Mesenchymal stem cell (in vitro differentiated cells and primary cell): ENCODE data around the gene UBLCP1.

Experiments
- DNase-seq: peaks from one replicate; pipeline ENCODE4 v3.0.0-alpha.2; 2013
- H2AFZ ChIP-seq: one replicate; pipeline ENCODE4 v1.6.1; 2013; ENCODE audit warnings: low read depth, mild to moderate bottlenecking, control low read depth, inconsistent platforms, low read length, moderate library complexity
- H2AK5ac ChIP-seq: 2 replicates; pipeline ENCODE4 v1.6.1; 2013; ENCODE audit warnings: low read length, moderate library complexity, mild to moderate bottlenecking, inconsistent platforms; ENCODE audit not compliant: severe bottlenecking
- H2BK120ac ChIP-seq: one replicate; pipeline ENCODE4 v1.6.1; 2013; ENCODE audit warnings: low read depth, mild to moderate bottlenecking, inconsistent platforms, low read length, moderate library complexity
- H2BK12ac ChIP-seq, 2 experiments: one replicate each; pipeline ENCODE4 v1.6.1; 2013; ENCODE audit warnings: inconsistent platforms in 2 of 2, low read length in 2 of 2, mild to moderate bottlenecking in 2 of 2, moderate library complexity in 2 of 2, control low read depth in 1 of 2
- H2BK15ac ChIP-seq: one replicate; pipeline ENCODE4 v1.6.1; 2013; ENCODE audit warnings: mild to moderate bottlenecking, low read depth, inconsistent platforms; ENCODE audit not compliant: poor library complexity, severe bottlenecking
- H2BK5ac ChIP-seq: 2 replicates; pipeline ENCODE4 v1.6.1; 2013; ENCODE audit warnings: low read depth, mild to moderate bottlenecking, low read length, control low read depth, inconsistent platforms; ENCODE audit not compliant: poor library complexity, severe bottlenecking
- H3K14ac ChIP-seq, 2 experiments: one replicate each; pipeline ENCODE4 v1.6.1; 2013; ENCODE audit warnings: inconsistent platforms in 2 of 2, low read length in 2 of 2, control low read depth in 1 of 2, mild to moderate bottlenecking in 1 of 2, moderate library complexity in 1 of 2
- H3K18ac ChIP-seq, 2 experiments: one replicate each; pipeline ENCODE4 v1.6.1; 2013; ENCODE audit warnings: inconsistent platforms in 2 of 2, low read length in 2 of 2, control low read depth in 1 of 2, low read depth in 1 of 2, mild to moderate bottlenecking in 1 of 2
- H3K23ac ChIP-seq, 2 experiments: one replicate each; pipeline ENCODE4 v1.6.1; 2013; ENCODE audit warnings: inconsistent platforms in 2 of 2, low read length in 2 of 2, mild to moderate bottlenecking in 2 of 2, moderate library complexity in 2 of 2, control low read depth in 1 of 2
- H3K27ac ChIP-seq: 2 replicates; pipeline ENCODE4 v1.5.1; 2013; ENCODE audit warnings: mild to moderate bottlenecking, moderate library complexity, low read length, control low read depth, inconsistent platforms; ENCODE audit not compliant: poor library complexity, severe bottlenecking
- H3K27me3 ChIP-seq, 2 experiments: 2 replicates each; pipeline versions ENCODE4 v1.6.1 to v1.7.0; 2013; ENCODE audit warnings: low read length in 2 of 2, mild to moderate bottlenecking in 2 of 2, moderate library complexity in 2 of 2, control low read depth in 1 of 2, inconsistent platforms in 1 of 2; ENCODE audit not compliant: control insufficient read depth in 1 of 2, insufficient read depth in 1 of 2
- H3K36me3 ChIP-seq, 2 experiments: 2 replicates each; pipeline versions ENCODE4 v1.6.1 to v1.7.0; 2013; ENCODE audit warnings: low read length in 2 of 2, control low read depth in 1 of 2, inconsistent platforms in 1 of 2, low read depth in 1 of 2, mild to moderate bottlenecking in 1 of 2; ENCODE audit not compliant: insufficient read depth in 2 of 2, control insufficient read depth in 1 of 2
- H3K4ac ChIP-seq, 2 experiments: one replicate each; pipeline ENCODE4 v1.6.1; 2013; ENCODE audit warnings: inconsistent platforms in 2 of 2, low read length in 2 of 2, mild to moderate bottlenecking in 2 of 2, moderate library complexity in 2 of 2, control low read depth in 1 of 2, low read depth in 1 of 2
- H3K4me1 ChIP-seq: 2 replicates; pipeline ENCODE4 v1.6.1; 2013; ENCODE audit warnings: low read depth, low read length, control low read depth; ENCODE audit not compliant: control insufficient read depth, insufficient read depth
- H3K4me2 ChIP-seq: 2 replicates; pipeline ENCODE4 v1.6.1; 2013; ENCODE audit warnings: low read length, mild to moderate bottlenecking, inconsistent platforms; ENCODE audit not compliant: poor library complexity, severe bottlenecking
- H3K4me3 ChIP-seq, 2 experiments: 2 replicates each; pipeline versions ENCODE4 v1.5.1 to v1.7.0; 2013; ENCODE audit warnings: low read length in 2 of 2, mild to moderate bottlenecking in 2 of 2, control low read depth in 1 of 2, low read depth in 1 of 2; ENCODE audit not compliant: insufficient read depth in 1 of 2
- H3K79me1 ChIP-seq: replicated peaks from 2 replicates; pipeline ENCODE4 v1.6.1; 2013; ENCODE audit warnings: mild to moderate bottlenecking, control low read depth, low read length, inconsistent platforms; ENCODE audit not compliant: poor library complexity, severe bottlenecking
- H3K9ac ChIP-seq: 2 replicates; pipeline ENCODE4 v1.7.0; 2013; ENCODE audit warnings: mild to moderate bottlenecking, low read length, moderate library complexity
- H3K9me3 ChIP-seq: 2 replicates; pipeline ENCODE4 v1.7.0; 2013; ENCODE audit warnings: mild to moderate bottlenecking, low read length; ENCODE audit not compliant: control insufficient read depth
- H4K8ac ChIP-seq: one replicate; pipeline ENCODE4 v1.6.1; 2013; ENCODE audit warnings: inconsistent platforms, mild to moderate bottlenecking, low read length, moderate library complexity
- H4K91ac ChIP-seq: one replicate; pipeline ENCODE4 v1.6.1; 2013; ENCODE audit warnings: mild to moderate bottlenecking, low read length, inconsistent platforms
- WGBS: methylation state at CpG from one replicate; pipeline ENCODE4 v1.1.7; 2013; ENCODE audit warnings: mixed read lengths; 5-methylcytosine and 5-hydroxymethylcytosine counted together

UBLCP1 gene

DNA sequence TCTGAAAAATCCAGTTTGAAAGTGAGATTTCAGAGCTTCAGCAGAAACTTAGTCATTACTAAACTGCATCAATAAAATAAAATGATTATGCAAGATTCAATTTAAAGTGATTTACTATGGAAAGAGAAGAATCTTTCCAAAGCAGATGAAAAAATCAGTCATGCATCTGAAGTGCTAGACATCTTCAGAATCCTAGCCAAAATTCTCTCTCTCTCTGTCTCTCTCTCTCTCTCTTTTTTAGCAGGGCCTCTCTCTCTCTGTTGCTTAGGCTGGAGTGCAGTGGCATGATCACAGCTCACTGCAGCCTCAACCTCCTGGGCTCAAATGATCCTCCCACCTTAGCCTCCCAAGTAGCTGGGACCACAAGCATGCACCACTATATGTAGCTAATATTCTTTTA lies 18.2 kb upstream of the UBLCP1 start:
- Histone ChIP-seq H3K27ac (no peak overlapping the region), H2AK5ac (no peak overlapping the region), H3K4ac (no peak overlapping the region), H3K14ac (no peak overlapping the region), H2AFZ (no peak overlapping the region), H3K9me3 (no peaks in the 10 kb centered on the region), H2BK15ac (no peak overlapping the region), H3K36me3 (no peaks in the 10 kb centered on the region), H3K23ac (no peak overlapping the region), H2BK5ac (no peak overlapping the region), H3K79me1 (no peaks in the 10 kb centered on the region), H3K27me3 (peaks cover 3 to 4% of the 10 kb centered on the region in 2 experiments), H3K18ac (no peak overlapping the region), H4K91ac (no peak overlapping the region), H3K4me3 (no peak overlapping the region), H3K9ac (no peak overlapping the region), H3K4me2 (no peak overlapping the region), H4K8ac (no peak overlapping the region), H3K4me1 (no peaks in the 10 kb centered on the region), H2BK120ac (no peak overlapping the region), H2BK12ac (no peak overlapping the region)
- DNase-seq: no peak

DNA sequence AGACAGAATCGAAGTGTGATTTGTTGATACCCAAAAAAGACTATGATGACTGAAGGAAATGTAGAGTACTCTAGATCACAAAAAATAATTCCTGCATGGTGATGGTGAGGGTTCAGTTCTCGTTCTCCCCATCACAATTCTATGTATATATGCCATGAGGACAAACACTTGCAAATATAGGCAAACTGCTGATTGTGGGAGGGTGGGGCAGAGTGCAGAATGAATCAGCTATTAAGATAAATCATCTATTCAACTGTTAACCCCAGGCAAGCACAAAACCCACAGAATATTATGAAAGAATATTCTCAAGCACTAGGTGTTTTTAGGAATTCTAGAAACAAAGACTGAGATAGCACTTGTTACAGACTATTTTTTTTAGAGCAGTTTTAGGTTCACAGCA lies 13.9 kb upstream of the UBLCP1 start:
- Histone ChIP-seq H2BK15ac (no peak overlapping the region), H3K27ac (no peak overlapping the region), H3K36me3 (no peaks in the 10 kb centered on the region), H3K27me3 (peaks cover 3 to 4% of the 10 kb centered on the region in 2 experiments), H4K91ac (no peak overlapping the region), H3K18ac (no peak overlapping the region), H3K4me1 (no peaks in the 10 kb centered on the region), H3K23ac (no peak overlapping the region), H3K9ac (no peak overlapping the region), H3K4me2 (no peak overlapping the region), H3K4ac (no peak overlapping the region), H2BK5ac (no peak overlapping the region), H3K14ac (no peak overlapping the region), H2AK5ac (no peak overlapping the region), H4K8ac (no peak overlapping the region), H3K79me1 (no peaks in the 10 kb centered on the region), H3K9me3 (no peaks in the 10 kb centered on the region), H2BK120ac (no peak overlapping the region), H3K4me3 (no peak overlapping the region), H2BK12ac (no peak overlapping the region), H2AFZ (no peak overlapping the region)
- DNase-seq: no peak
- WGBS: no CpG with 5 or more reads among the region's 2 CpGs

- no peak overlapping the region for H4K8ac ChIP-seq
- H2BK5ac ChIP-seq: no peak overlapping the region
- no peaks in the 10 kb centered on the region for H3K36me3 ChIP-seq
- no peak overlapping the region for H3K4me2 ChIP-seq
- no peaks in the 10 kb centered on the region for H3K79me1 ChIP-seq
- no peaks in the 10 kb centered on the region for H3K9me3 ChIP-seq
- no peak overlapping the region for H2AFZ ChIP-seq
- no peak overlapping the region for H4K91ac ChIP-seq
- H3K4ac ChIP-seq: no peak overlapping the region
- DNase-seq: no peak
- H2BK120ac ChIP-seq: no peak overlapping the region
- no peak overlapping the region for H3K9ac ChIP-seq
- H3K4me1 ChIP-seq: no peaks in the 10 kb centered on the region
- H3K14ac ChIP-seq: no peak overlapping the region
- H3K27ac ChIP-seq: no peak overlapping the region
- H2AK5ac ChIP-seq: no peak overlapping the region
- H3K18ac ChIP-seq: no peak overlapping the region
- no peak overlapping the region for H3K23ac ChIP-seq
- no CpG with 5 or more reads among the region's 1 CpG for WGBS
- no peak overlapping the region for H2BK15ac ChIP-seq
- H2BK12ac ChIP-seq: no peak overlapping the region
- no peak overlapping the region for H3K4me3 ChIP-seq
- peaks cover 0 to 4% of the 10 kb centered on the region in 2 experiments for H3K27me3 ChIP-seq
Measured at GRCh38 chr5:159252195-159252594, 10.9 kb upstream of the UBLCP1 start.

- no peaks in the 10 kb centered on the region for H3K79me1 ChIP-seq
- no peak overlapping the region for H4K91ac ChIP-seq
- no peaks in the 10 kb centered on the region for H3K36me3 ChIP-seq
- no peak overlapping the region for H4K8ac ChIP-seq
- H3K23ac ChIP-seq: no peak overlapping the region
- no peak overlapping the region for H3K9ac ChIP-seq
- H2AK5ac ChIP-seq: no peak overlapping the region
- no peak for DNase-seq
- H2BK12ac ChIP-seq: no peak overlapping the region
- no peak overlapping the region for H3K4me2 ChIP-seq
- H2BK15ac ChIP-seq: no peak overlapping the region
- H3K4me3 ChIP-seq: no peak overlapping the region
- H2BK5ac ChIP-seq: no peak overlapping the region
- no peak overlapping the region for H3K4ac ChIP-seq
- no peaks in the 10 kb centered on the region for H3K4me1 ChIP-seq
- no peaks in the 10 kb centered on the region for H3K9me3 ChIP-seq
- H3K27ac ChIP-seq: no peak overlapping the region
- H3K18ac ChIP-seq: no peak overlapping the region
- peaks cover 4 to 5% of the 10 kb centered on the region in 2 experiments for H3K27me3 ChIP-seq
- H2AFZ ChIP-seq: no peak overlapping the region
- H2BK120ac ChIP-seq: no peak overlapping the region
- H3K14ac ChIP-seq: no peak overlapping the region
Measured at GRCh38 chr5:159257007-159257406, 6.1 kb upstream of the UBLCP1 start.
